Endothelial cell of umbilical vein (primary cell): ENCODE measurements around the gene NSMCE1. TPM values are rescaled to one million over a fixed set of nuclear protein-coding genes. Genes with fewer than 3 reads are reported as not detected.

Experiments used
- BruUV-seq: library from RNA; stranded (reverse); fragments of 400-500 nt; replicated peaks from 2 replicates; lab custom pipeline; 2021; lab: Mats Ljungman, UMichigan
- CTCF ChIA-PET: fragments of 300-600, 350-600 bp; sonication (Branson Sonifier 250); formaldehyde crosslinking; loops from one replicate; lab custom pipeline; 2021; ENCODE audit warnings: antibody characterized with exemption, inconsistent platforms; lab: Charles Lee
- POLR2A ChIA-PET: fragments of 300-600, 350-600 bp; sonication (Branson Sonifier 250); formaldehyde crosslinking; loops from one replicate; lab custom pipeline; 2021; ENCODE audit warnings: antibody characterized with exemption, inconsistent platforms; lab: Charles Lee
- DNase-seq: peaks from one replicate; pipeline ENCODE4 v3.0.0-alpha.2; 2011; ENCODE audit warnings: low read depth, low spot score
- FAIRE-seq: peaks from 2 replicates; lab custom pipeline; 2011; peaks lifted over from hg19 to GRCh38; lab: Jason Lieb, UNC
- H2AFZ ChIP-seq: 2 replicates; pipeline ENCODE4 v1.6.0; 2012; ENCODE audit warnings: low read depth, low read length, control low read depth, inconsistent platforms
- H3K27ac ChIP-seq: 2 replicates; pipeline ENCODE4 v1.5.1; 2011; ENCODE audit warnings: low read depth, mild to moderate bottlenecking, control low read depth, low read length, moderate library complexity; ENCODE audit not compliant: insufficient read depth
- H3K27me3 ChIP-seq, 2 experiments: 2 replicates each; pipeline versions ENCODE4 v1.6.0 to v1.6.1; 2011; ENCODE audit warnings: low read length in 2 of 2, mixed read lengths in 1 of 2; ENCODE audit not compliant: control insufficient read depth in 2 of 2, insufficient read depth in 2 of 2
- H3K36me3 ChIP-seq, 2 experiments: 2 replicates in 1 of 2; 3 replicates in 1 of 2; pipeline ENCODE4 v1.5.1; 2011; ENCODE audit warnings: low read length in 2 of 2, mild to moderate bottlenecking in 1 of 2, moderate library complexity in 1 of 2; ENCODE audit not compliant: control insufficient read depth in 2 of 2, insufficient read depth in 2 of 2; ENCODE audit errors: extremely low read depth in 1 of 2
- H3K4me1 ChIP-seq: 3 replicates; pipeline ENCODE4 v1.5.1; 2011; ENCODE audit warnings: mild to moderate bottlenecking, low read length; ENCODE audit not compliant: control insufficient read depth, insufficient read depth; ENCODE audit errors: extremely low read depth
- H3K4me2 ChIP-seq: 2 replicates; pipeline ENCODE4 v1.6.1; 2011; ENCODE audit warnings: low read length, control low read depth, mixed read lengths; ENCODE audit not compliant: insufficient read depth
- H3K4me3 ChIP-seq, 3 experiments: fragments of 200-600 bp in 1 of 3; sonication (generic), shearing (Covaris generic) in 1 of 3; replicated peaks in 1 of 3; 2 replicates each; pipeline ENCODE4 v1.5.1; 2011 to 2016; ENCODE audit warnings: control low read depth in 3 of 3, low read length in 3 of 3, mild to moderate bottlenecking in 2 of 3, inconsistent platforms in 1 of 3, low read depth in 1 of 3, moderate library complexity in 1 of 3; ENCODE audit not compliant: insufficient read depth in 1 of 3
- H3K79me2 ChIP-seq: 2 replicates; pipeline ENCODE4 v1.6.0; 2012; ENCODE audit warnings: low read length, inconsistent platforms; ENCODE audit not compliant: control insufficient read depth, insufficient read depth
- H3K9ac ChIP-seq: replicated peaks from 2 replicates; pipeline ENCODE3; 2011; ENCODE audit warnings: low read length, control low read depth; ENCODE audit not compliant: insufficient read depth; ENCODE audit errors: extremely low read depth
- H3K9me1 ChIP-seq: replicated peaks from 3 replicates; pipeline ENCODE4 v1.6.0; 2011; ENCODE audit warnings: mild to moderate bottlenecking, low read length; ENCODE audit not compliant: control insufficient read depth, insufficient read depth; ENCODE audit errors: extremely low read depth
- H3K9me3 ChIP-seq: replicated peaks from 2 replicates; pipeline ENCODE4 v1.5.1; 2012; ENCODE audit warnings: low read length, inconsistent platforms; ENCODE audit not compliant: control insufficient read depth, insufficient read depth
- H4K20me1 ChIP-seq: replicated peaks from 2 replicates; pipeline ENCODE3; 2011; ENCODE audit warnings: mild to moderate bottlenecking, low read length; ENCODE audit not compliant: control insufficient read depth, insufficient read depth; ENCODE audit errors: extremely low read depth
- CTCF ChIP-seq, 2 donors: IDR thresholded peaks; 1 replicate in 1 of 2; 2 replicates in 1 of 2; pipeline ENCODE4 v1.5.1; 2011; ENCODE audit warnings: low read length in 2 of 2, mild to moderate bottlenecking in 2 of 2, moderate library complexity in 2 of 2, control low read depth in 1 of 2, inconsistent platforms in 1 of 2, low read depth in 1 of 2; ENCODE audit not compliant: insufficient read depth in 1 of 2; ENCODE audit errors: extremely low read depth in 1 of 2
- EZH2 ChIP-seq: IDR thresholded peaks from 2 replicates; pipeline ENCODE4 v1.6.1; 2012; ENCODE audit warnings: borderline replicate concordance, low read depth, mild to moderate bottlenecking, moderate library complexity, low read length, inconsistent platforms; ENCODE audit not compliant: severe bottlenecking
- FOS ChIP-seq: IDR thresholded peaks from 2 replicates; pipeline ENCODE4 v1.6.1; 2011; ENCODE audit warnings: mild to moderate bottlenecking, low read length, moderate library complexity, borderline replicate concordance; ENCODE audit not compliant: insufficient read depth
- GATA2 ChIP-seq: IDR thresholded peaks from 2 replicates; pipeline ENCODE4 v1.7.0; 2011; ENCODE audit warnings: low read depth, mild to moderate bottlenecking, moderate library complexity, mixed read lengths, low read length; ENCODE audit not compliant: insufficient read length, insufficient read depth
- JUN ChIP-seq: IDR thresholded peaks from 2 replicates; pipeline ENCODE4 v1.6.1; 2011; ENCODE audit warnings: borderline replicate concordance, low read depth; ENCODE audit not compliant: insufficient read length, insufficient read depth
- MYC ChIP-seq: IDR thresholded peaks from one replicate; pipeline ENCODE4 v1.6.1; 2011; ENCODE audit warnings: mild to moderate bottlenecking, low read depth, low read length
- POLR2A ChIP-seq: IDR thresholded peaks from 2 replicates; pipeline ENCODE4 v1.6.1; 2012; ENCODE audit warnings: low read depth, mild to moderate bottlenecking, control low read depth, low read length
- POLR2AphosphoS5 ChIP-seq: IDR thresholded peaks from 2 replicates; pipeline ENCODE4 v1.6.1; 2012; ENCODE audit warnings: low read depth, mild to moderate bottlenecking, control low read depth, low read length, moderate library complexity; ENCODE audit not compliant: insufficient read depth
- dilution Hi-C: fragments of 300-500 bp; cut with MboI; formaldehyde crosslinking; loops from one replicate; pipeline ENCODE4 v1.15.0; 2019; ENCODE audit warnings: low sequenced_read_pairs; ENCODE audit not compliant: extremely low pct_ligation_motif_present
- intact Hi-C: fragments of 100-400 bp; cut with micrococcal nuclease; formaldehyde crosslinking; loops from one replicate; pipeline ENCODE4 v1.10.0; 2022
- polyA plus RNA-seq, 4 experiments: library from polyadenylated mRNA; depleted of rRNA in 3 of 4; stranded (reverse) in 3 of 4; unstranded in 1 of 4; fragments of >200 nt; gene quantifications; 2 replicates each; pipeline versions ENCODE4 v1.2.1 to v1.2.3, GENCODE V29; 2011 to 2012; ENCODE audit warnings: missing spikeins in 1 of 4
- total RNA-seq: library from RNA; stranded (reverse); gene quantifications from 2 replicates; pipeline ENCODE4 v1.2.3, GENCODE V29; 2021
- TF ChIP-seq, protein P1 (sequence below): IDR thresholded peaks from 2 replicates; pipeline ENCODE4 v1.6.1; 2011; ENCODE audit not compliant: insufficient read depth, insufficient read length

The NSMCE1 gene
- total and polyA plus RNA-seq, 2 donors (not counting 3 experiments of a cell fraction or from before 2014, with no cell fraction given) = 23.8 to 42.0 TPM

- POLR2A ChIA-PET = no interaction called here
- H3K27me3 ChIP-seq = no peaks in the 10 kb centered on the region
- dilution Hi-C loops = no loop called here
- H3K4me3 ChIP-seq = no peak overlapping the region
- no TSS peak for BruUV-seq
- no peaks in the 10 kb centered on the region for H3K9me1 ChIP-seq
- H2AFZ ChIP-seq = no peak overlapping the region
- H3K79me2 ChIP-seq = no peaks in the 10 kb centered on the region
- no peaks in the 10 kb centered on the region for H4K20me1 ChIP-seq
- intact Hi-C loops = no loop called here
- CTCF ChIA-PET = no interaction called here
- no peaks in the 10 kb centered on the region for H3K4me1 ChIP-seq
- TF ChIP-seq, protein P1, sequence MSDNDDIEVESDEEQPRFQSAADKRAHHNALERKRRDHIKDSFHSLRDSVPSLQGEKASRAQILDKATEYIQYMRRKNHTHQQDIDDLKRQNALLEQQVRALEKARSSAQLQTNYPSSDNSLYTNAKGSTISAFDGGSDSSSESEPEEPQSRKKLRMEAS = no peak
- H3K4me2 ChIP-seq = no peak overlapping the region
- DNase-seq (no peak), FAIRE-seq (no peak)
- H3K9ac ChIP-seq = no peak overlapping the region
- H3K9me3 ChIP-seq = no peaks in the 10 kb centered on the region
- H3K36me3 ChIP-seq = no peaks in the 10 kb centered on the region
- no peak overlapping the region for H3K27ac ChIP-seq
These were observed 24.8 kb upstream of the NSMCE1 start for GRCh38 chr16:27293343-27293742.

DNA sequence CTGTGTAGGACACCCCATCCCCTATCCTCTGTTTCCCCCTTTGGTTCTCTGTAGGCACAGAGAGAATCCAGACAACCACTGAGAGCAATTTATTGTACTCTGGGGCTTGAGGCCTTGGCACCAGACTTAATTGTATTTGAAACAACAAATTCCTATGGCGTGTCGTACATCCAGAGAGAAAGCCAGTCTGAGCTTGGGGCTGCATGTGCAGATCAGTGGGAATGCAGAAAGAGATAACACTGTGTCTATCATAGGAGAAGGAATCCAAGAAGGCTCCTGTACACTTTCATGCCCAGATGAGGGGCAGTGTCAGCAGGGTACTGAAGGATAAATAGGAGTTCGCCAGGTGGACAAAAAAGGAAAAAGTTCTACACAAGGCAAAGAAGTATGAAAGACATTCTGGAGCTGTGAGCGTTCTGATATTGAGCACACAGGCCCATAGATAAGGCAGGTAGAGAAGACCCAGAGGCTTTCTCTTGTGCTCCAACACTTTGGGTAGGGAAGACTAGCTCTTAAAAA, 23.2 kb upstream of the NSMCE1 start:
- intact Hi-C loops (no loop called here), dilution Hi-C loops (no loop called here)
- no peaks in the 10 kb centered on the region for H3K9me3 ChIP-seq
- H3K36me3 ChIP-seq = no peaks in the 10 kb centered on the region
- H3K79me2 ChIP-seq = no peaks in the 10 kb centered on the region
- CTCF ChIA-PET = interaction anchor here (1.3 kb wide), 1 partner anchor 14 kb away, joined by 3 read pairs; no protein-coding TSS in a partner anchor
- TF ChIP-seq JUN (no peak), EZH2 (no peak), CTCF (IDR thresholded peaks at IDR 0.05; ENCODE audit: extremely low read depth in 1 of 2, insufficient read depth in 1 of 2, low read depth in 1 of 2, low read length in 2 of 2) (no peak), GATA2 (no peak), FOS (no peak), MYC (no peak), POLR2AphosphoS5 (no peak), POLR2A (no peak)
- TF ChIP-seq, protein P1 = no peak
- DNase-seq (no peak), FAIRE-seq (no peak)
- no peaks in the 10 kb centered on the region for H3K9me1 ChIP-seq
- no TSS peak for BruUV-seq
- peaks cover 6% of the 10 kb centered on the region for H3K4me1 ChIP-seq
- no peak overlapping the region for H3K9ac ChIP-seq
- H3K27ac ChIP-seq = no peak overlapping the region
- H2AFZ ChIP-seq = no peak overlapping the region
- no peaks in the 10 kb centered on the region for H4K20me1 ChIP-seq
- H3K4me3 ChIP-seq = no peak overlapping the region
- H3K4me2 ChIP-seq = no peak overlapping the region
- no peaks in the 10 kb centered on the region for H3K27me3 ChIP-seq
- POLR2A ChIA-PET = no interaction called here
